OCI-LY7 (cell line): Measurements from ENCODE around the gene NINJ2. TPM values are rescaled to one million over a fixed set of nuclear protein-coding genes. Genes with fewer than 3 reads are reported as not detected.
"Not testable (repeated sequence)": the region's sequence is repeated elsewhere in the genome, so short reads cannot be mapped to it uniquely, and the experiment has no call there.

Experiments
- BruUV-seq: library from RNA; stranded (reverse); fragments of 400-500 nt; replicated peaks from 2 replicates; lab custom pipeline; 2021; lab: Mats Ljungman, UMichigan
- CTCF ChIA-PET: fragments of 300-600 bp; sonication (Branson Sonifier 250); formaldehyde crosslinking; loops from one replicate; lab custom pipeline; 2022; ENCODE audit warnings: antibody characterized with exemption; ENCODE audit not compliant: unreplicated experiment; lab: Charles Lee
- POLR2A ChIA-PET: fragments of 300-600 bp; sonication (Branson Sonifier 250); formaldehyde crosslinking; loops from one replicate; lab custom pipeline; 2022; ENCODE audit warnings: antibody characterized with exemption; lab: Charles Lee
- DNase-seq: peaks from one replicate; pipeline ENCODE4 v3.0.0-alpha.2; 2015; ENCODE audit warnings: low spot score
- H2AFZ ChIP-seq: fragments of 200-600 bp; sonication (generic), shearing (Covaris generic); 2 replicates; pipeline ENCODE4 v1.6.1; 2014; ENCODE audit warnings: mild to moderate bottlenecking, antibody characterized with exemption, low read length, moderate library complexity
- H3K27ac ChIP-seq: fragments of 200-600 bp; sonication (generic); 2 replicates; pipeline ENCODE4 v1.5.1; 2014; ENCODE audit warnings: mixed run types, low read depth, mild to moderate bottlenecking, moderate library complexity, low read length, inconsistent platforms; ENCODE audit not compliant: poor library complexity, severe bottlenecking
- H3K36me3 ChIP-seq: fragments of 200-600 bp; sonication (generic); 2 replicates; pipeline ENCODE4 v1.6.1; 2014; ENCODE audit warnings: mild to moderate bottlenecking, antibody characterized with exemption, low read length, moderate library complexity, mixed read lengths; ENCODE audit not compliant: insufficient read depth
- H3K4me1 ChIP-seq: fragments of 200-600 bp; sonication (generic); 2 replicates; pipeline ENCODE4 v1.5.1; 2014; ENCODE audit warnings: mild to moderate bottlenecking, low read length; ENCODE audit not compliant: insufficient read depth, poor library complexity, severe bottlenecking
- H3K4me2 ChIP-seq: fragments of 200-600 bp; sonication (generic); 2 replicates; pipeline ENCODE4 v1.6.1; 2014; ENCODE audit warnings: mild to moderate bottlenecking, low read length
- H3K4me3 ChIP-seq: fragments of 200-600 bp; sonication (generic); 2 replicates; pipeline ENCODE4 v1.5.1; 2014; ENCODE audit warnings: mild to moderate bottlenecking, low read depth, low read length; ENCODE audit not compliant: poor library complexity, severe bottlenecking
- H3K79me2 ChIP-seq: fragments of 200-600 bp; sonication (generic); 2 replicates; pipeline ENCODE4 v1.6.1; 2016; ENCODE audit warnings: low read depth, mild to moderate bottlenecking, low read length, moderate library complexity, mixed read lengths; ENCODE audit not compliant: insufficient read depth
- H3K9me2 ChIP-seq: fragments of 200-600 bp; sonication (generic); 2 replicates; pipeline ENCODE4 v1.6.1; 2016; ENCODE audit warnings: mild to moderate bottlenecking, low read length, mixed read lengths; ENCODE audit not compliant: insufficient read depth
- H3K9me3 ChIP-seq: fragments of 200-600 bp; sonication (generic); 2 replicates; pipeline ENCODE4 v1.6.1; 2014; ENCODE audit warnings: mild to moderate bottlenecking, mixed run types, low read length, mixed read lengths
- H4K20me1 ChIP-seq: fragments of 200-600 bp; sonication (generic); 2 replicates; pipeline ENCODE4 v1.6.1; 2014; ENCODE audit warnings: mild to moderate bottlenecking, antibody characterized with exemption, low read length, moderate library complexity, mixed read lengths; ENCODE audit not compliant: insufficient read depth
- EZH2phosphoT487 ChIP-seq: fragments of 200-600 bp; sonication (generic); IDR thresholded peaks from 2 replicates; pipeline ENCODE4 v1.6.1; 2018; ENCODE audit warnings: low read depth, borderline replicate concordance, mild to moderate bottlenecking, mixed run types, antibody characterized with exemption, low read length, moderate library complexity, mixed read lengths
- intact Hi-C: fragments of 100-400 bp; cut with micrococcal nuclease; formaldehyde crosslinking; loops from one replicate; pipeline ENCODE4 v1.10.0; 2022; ENCODE audit not compliant: unreplicated experiment
- total RNA-seq, 2 experiments: library from RNA; depleted of rRNA in 1 of 2; stranded (reverse); fragments of >200 nt in 1 of 2; shearing (Covaris generic) in 1 of 2; gene quantifications; 2 replicates each; pipeline ENCODE4 v1.2.3, GENCODE V29; 2014 to 2022
- TF ChIP-seq, protein P1 (sequence below): fragments of 200-600 bp; sonication (generic); conservative IDR thresholded peaks from 2 replicates; pipeline ENCODE4 v1.5.1; 2014; ENCODE audit warnings: mild to moderate bottlenecking, antibody characterized with exemption, low read length, moderate library complexity, mixed read lengths

Gene NINJ2
- total RNA-seq, 2 experiments from 2014 or later: 0.79 to 4.4 TPM

DNA sequence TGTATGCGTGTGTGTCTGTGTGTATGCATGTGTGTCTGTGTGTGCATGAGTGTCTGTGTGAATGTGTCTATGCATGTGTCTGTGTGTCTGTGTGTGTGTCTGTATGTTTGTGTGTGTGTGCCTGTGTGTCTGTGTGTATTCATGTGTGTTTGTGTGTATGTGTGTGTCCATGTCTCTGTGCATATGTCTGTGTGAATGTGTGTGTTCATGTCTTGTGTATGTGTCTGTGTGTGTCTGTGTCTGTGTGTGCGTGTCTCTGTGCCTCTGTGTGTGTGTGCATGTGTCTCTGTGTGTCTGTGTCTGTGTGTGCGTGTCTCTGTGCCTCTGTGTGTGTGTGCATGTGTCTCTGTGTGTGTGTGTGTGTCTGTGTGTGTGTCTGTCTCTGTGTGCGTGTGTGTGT, 82.4 kb downstream of the NINJ2 start:
- POLR2A ChIA-PET: no interaction called here
- intact Hi-C loops: no loop called here
- Histone ChIP-seq H3K9me2 (no peaks in the 10 kb centered on the region), H3K27ac (no peak overlapping the region), H4K20me1 (no peaks in the 10 kb centered on the region), H3K4me2 (no peak overlapping the region), H3K79me2 (no peaks in the 10 kb centered on the region), H3K36me3 (no peaks in the 10 kb centered on the region), H3K4me3 (no peak overlapping the region), H2AFZ (no peak overlapping the region), H3K9me3 (no peaks in the 10 kb centered on the region), H3K4me1 (peaks cover 10% of the 10 kb centered on the region)
- no peak for TF ChIP-seq EZH2phosphoT487
- TF ChIP-seq, protein P1, sequence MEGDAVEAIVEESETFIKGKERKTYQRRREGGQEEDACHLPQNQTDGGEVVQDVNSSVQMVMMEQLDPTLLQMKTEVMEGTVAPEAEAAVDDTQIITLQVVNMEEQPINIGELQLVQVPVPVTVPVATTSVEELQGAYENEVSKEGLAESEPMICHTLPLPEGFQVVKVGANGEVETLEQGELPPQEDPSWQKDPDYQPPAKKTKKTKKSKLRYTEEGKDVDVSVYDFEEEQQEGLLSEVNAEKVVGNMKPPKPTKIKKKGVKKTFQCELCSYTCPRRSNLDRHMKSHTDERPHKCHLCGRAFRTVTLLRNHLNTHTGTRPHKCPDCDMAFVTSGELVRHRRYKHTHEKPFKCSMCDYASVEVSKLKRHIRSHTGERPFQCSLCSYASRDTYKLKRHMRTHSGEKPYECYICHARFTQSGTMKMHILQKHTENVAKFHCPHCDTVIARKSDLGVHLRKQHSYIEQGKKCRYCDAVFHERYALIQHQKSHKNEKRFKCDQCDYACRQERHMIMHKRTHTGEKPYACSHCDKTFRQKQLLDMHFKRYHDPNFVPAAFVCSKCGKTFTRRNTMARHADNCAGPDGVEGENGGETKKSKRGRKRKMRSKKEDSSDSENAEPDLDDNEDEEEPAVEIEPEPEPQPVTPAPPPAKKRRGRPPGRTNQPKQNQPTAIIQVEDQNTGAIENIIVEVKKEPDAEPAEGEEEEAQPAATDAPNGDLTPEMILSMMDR: no peak
- BruUV-seq: no TSS peak
- CTCF ChIA-PET: no interaction called here
- DNase-seq: no peak

DNA sequence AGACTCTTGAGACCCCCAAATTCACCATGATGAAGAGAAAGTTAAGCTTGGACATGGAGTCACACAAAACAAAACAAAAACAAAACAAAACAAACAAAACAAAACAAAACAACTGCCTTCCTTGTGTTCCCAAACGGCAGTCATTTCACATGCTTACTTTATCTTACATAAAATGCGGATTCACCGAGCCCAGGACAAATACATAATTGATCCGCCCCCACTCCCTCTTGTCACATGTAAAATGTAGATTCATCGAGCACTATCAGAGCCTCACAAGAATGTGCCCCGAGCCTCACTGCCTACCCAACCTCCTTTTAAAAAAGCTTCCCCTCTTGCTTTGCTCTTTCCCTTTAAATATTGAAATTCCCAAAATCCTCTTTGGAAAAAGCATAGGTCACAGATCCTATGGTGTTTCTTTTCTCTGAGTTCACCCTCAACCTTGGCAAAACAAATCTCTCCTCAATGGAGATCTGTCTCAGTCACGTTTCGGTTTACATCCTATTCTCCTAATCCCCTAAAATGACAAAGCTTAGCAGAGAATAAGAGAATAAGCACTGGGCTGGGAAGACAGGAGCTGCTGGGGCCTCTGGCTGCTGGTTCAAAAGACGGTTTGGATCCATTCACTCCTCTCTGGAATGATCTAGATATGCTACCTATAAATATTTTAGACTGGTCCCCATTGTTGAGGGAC, 83.7 kb downstream of the NINJ2 start:
- no peak for TF ChIP-seq EZH2phosphoT487
- TF ChIP-seq, protein P1: no peak
- H2AFZ ChIP-seq: no peak overlapping the region
- CTCF ChIA-PET: no interaction called here
- H3K4me3 ChIP-seq: no peak overlapping the region
- no peaks in the 10 kb centered on the region for H3K9me2 ChIP-seq
- no peaks in the 10 kb centered on the region for H3K79me2 ChIP-seq
- intact Hi-C loops: loop anchor here (10.0 kb wide), 2 partner anchors 95 to 515 kb away; no protein-coding TSS in a partner anchor
- H3K4me1 ChIP-seq: peaks cover 13% of the 10 kb centered on the region
- H3K36me3 ChIP-seq: no peaks in the 10 kb centered on the region
- no peaks in the 10 kb centered on the region for H3K9me3 ChIP-seq
- no peak for DNase-seq
- no peak overlapping the region for H3K27ac ChIP-seq
- no TSS peak for BruUV-seq
- H4K20me1 ChIP-seq: no peaks in the 10 kb centered on the region
- no peak overlapping the region for H3K4me2 ChIP-seq
- POLR2A ChIA-PET: interaction anchor here (0.6 to 1.3 kb wide), 4 partner anchors 12 to 464 kb away, joined by 3 read pairs; no protein-coding TSS in a partner anchor

DNA sequence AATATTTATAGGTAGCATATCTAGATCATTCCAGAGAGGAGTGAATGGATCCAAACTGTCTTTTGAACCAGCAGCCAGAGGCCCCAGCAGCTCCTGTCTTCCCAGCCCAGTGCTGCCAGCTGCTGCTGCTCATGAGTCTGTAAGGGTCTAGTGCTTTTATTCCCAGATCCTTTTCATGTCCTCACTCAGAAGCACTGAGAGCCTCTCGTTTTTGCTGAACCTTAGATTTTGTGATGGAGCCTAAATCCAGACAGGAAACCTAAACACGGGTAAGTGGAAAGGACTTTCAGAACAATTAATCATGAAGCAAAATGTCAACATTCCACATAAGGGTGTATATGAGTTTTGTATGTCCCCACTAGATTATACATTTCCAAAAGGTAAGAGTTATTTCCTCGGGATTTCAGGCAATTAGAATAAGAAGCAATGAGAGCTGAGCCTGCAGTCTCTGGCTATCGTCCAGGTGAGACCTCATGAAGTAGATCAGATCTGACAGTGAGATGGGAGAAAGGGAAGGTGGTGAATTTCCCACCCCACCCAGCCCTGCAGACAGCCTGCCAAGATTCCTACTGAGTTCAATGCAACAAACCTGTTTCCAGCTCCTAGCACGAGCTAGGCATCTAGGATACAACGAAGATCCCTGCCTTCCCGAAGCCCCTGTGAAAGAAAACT, 84.4 kb downstream of the NINJ2 start:
- Histone ChIP-seq H3K27ac (no peak overlapping the region), H3K9me2 (no peaks in the 10 kb centered on the region), H3K36me3 (no peaks in the 10 kb centered on the region), H3K4me3 (no peak overlapping the region), H3K4me2 (no peak overlapping the region), H2AFZ (no peak overlapping the region), H3K79me2 (no peaks in the 10 kb centered on the region), H3K4me1 (peaks cover 13% of the 10 kb centered on the region), H3K9me3 (no peaks in the 10 kb centered on the region), H4K20me1 (no peaks in the 10 kb centered on the region)
- no peak for DNase-seq
- ChIA-PET CTCF (no interaction called here), POLR2A (interaction anchor here (0.6 to 1.3 kb wide), 3 partner anchors 13 to 464 kb away, joined by 3 read pairs; no protein-coding TSS in a partner anchor)
- TF ChIP-seq, protein P1: no peak
- BruUV-seq: no TSS peak
- intact Hi-C loops: loop anchor here (10.0 kb wide), 2 partner anchors 96 to 516 kb away; no protein-coding TSS in a partner anchor

DNA sequence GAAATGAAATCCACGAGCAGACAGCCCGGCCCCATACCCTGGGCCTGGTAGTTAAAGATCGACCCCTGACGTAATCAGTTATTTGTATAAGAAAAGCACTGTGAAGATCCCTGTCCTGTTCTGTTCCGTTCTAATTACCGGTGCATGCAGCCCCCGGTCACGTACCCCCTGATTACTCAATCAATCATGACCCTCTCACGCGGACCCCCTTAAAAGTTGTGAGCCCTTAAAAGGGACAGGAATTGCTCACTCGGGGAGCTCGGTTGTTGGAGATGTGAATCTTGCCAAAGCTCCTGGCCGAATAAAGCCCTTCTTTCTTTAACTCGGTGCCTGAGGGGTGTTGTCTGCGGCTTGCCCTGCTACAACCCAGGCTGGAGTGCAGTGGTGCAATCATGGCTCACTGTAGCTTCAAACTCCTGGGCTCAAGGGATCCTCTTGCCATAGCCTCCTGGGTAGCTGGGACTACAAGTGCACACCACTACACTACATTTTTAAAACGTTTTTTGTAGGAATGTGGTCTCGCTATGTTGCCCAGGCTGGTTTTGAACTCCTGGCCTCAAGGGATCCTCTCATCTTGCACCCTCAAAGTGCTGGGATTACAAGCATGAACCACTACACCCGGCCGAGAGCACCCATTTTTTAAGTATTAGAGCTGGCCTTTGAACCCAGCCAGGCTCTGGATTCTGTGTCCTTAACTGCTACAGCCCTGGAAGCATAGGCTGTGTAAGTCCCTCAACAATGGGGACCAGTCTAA, 85.1 kb downstream of the NINJ2 start:
- H3K27ac ChIP-seq, H2AFZ ChIP-seq, H4K20me1 ChIP-seq, BruUV-seq, H3K79me2 ChIP-seq, DNase-seq, H3K9me2 ChIP-seq, H3K4me3 ChIP-seq, H3K4me2 ChIP-seq, CTCF ChIA-PET, H3K9me3 ChIP-seq, H3K36me3 ChIP-seq: not testable (repeated sequence)
- H3K4me1 ChIP-seq: peaks cover 13% of the 10 kb centered on the region
- POLR2A ChIA-PET: interaction anchor here (3.1 kb wide), 1 partner anchor 173 kb away, joined by 14 read pairs; no protein-coding TSS in a partner anchor
- intact Hi-C loops: loop anchor here (2.0 to 10.0 kb wide), 3 partner anchors 97 to 517 kb away; partner anchors contain the start of gene RAD52
